Mucosa of gallbladder (tissue), 1 donor: ENCODE data around the gene RNH1. TPM values are rescaled to one million over a fixed set of nuclear protein-coding genes. Genes with fewer than 3 reads are reported as not detected.

Experiments
- DNase-seq: peaks from one replicate; pipeline ENCODE4 v3.0.0-alpha.2; 2020; ENCODE audit warnings: low spot score
- total RNA-seq: library from RNA; stranded (reverse); gene quantifications from one replicate; pipeline ENCODE4 v1.2.1, GENCODE V29; 2021
- donor health status: DM: no; HTN: no; CAD: no.

RNH1 gene
- 156 TPM for total RNA-seq

DNA sequence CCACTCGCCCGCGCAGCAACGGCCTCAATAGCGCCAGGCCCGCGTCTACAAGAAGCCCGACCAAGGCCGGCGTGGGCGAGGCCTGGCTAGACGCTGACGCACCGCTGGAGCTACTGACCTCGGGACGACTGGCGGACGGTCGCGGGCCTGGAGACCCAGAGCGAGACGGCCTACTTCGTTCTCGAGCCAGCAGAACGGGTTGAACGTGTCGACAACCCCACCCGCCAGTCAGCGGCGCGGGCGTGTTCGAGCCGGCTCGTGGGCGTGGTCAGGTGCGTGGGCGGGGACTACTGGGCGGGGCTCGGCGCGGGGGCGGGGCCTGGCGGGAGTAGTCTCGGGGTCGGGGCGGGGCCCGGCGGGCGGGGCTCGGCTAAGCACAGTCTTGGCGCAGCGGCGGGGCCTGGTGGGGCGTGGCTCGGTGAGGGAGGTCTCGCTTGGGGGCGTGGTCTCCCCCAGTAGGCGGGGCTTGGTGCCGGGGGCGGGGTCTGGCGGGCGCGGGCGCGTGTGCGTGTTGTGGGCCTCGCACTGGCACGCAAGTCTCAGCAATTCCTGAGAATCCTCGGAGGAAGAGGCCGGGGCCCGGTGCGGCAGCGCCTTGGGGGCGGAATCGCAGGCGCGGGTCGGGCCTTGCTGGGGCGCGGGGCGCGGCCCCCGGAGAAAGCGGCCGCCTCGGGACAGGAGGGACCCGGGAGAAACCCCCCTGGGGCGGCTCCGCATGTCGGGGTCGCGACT, at the start of gene RNH1:
TSS of gene RNH1 (minus strand) at position 248 of the 732 bp plus-strand sequence. CDS start 5,080 bp downstream, outside the sequence.
- peak; percentile 99 for DNase-seq

DNA sequence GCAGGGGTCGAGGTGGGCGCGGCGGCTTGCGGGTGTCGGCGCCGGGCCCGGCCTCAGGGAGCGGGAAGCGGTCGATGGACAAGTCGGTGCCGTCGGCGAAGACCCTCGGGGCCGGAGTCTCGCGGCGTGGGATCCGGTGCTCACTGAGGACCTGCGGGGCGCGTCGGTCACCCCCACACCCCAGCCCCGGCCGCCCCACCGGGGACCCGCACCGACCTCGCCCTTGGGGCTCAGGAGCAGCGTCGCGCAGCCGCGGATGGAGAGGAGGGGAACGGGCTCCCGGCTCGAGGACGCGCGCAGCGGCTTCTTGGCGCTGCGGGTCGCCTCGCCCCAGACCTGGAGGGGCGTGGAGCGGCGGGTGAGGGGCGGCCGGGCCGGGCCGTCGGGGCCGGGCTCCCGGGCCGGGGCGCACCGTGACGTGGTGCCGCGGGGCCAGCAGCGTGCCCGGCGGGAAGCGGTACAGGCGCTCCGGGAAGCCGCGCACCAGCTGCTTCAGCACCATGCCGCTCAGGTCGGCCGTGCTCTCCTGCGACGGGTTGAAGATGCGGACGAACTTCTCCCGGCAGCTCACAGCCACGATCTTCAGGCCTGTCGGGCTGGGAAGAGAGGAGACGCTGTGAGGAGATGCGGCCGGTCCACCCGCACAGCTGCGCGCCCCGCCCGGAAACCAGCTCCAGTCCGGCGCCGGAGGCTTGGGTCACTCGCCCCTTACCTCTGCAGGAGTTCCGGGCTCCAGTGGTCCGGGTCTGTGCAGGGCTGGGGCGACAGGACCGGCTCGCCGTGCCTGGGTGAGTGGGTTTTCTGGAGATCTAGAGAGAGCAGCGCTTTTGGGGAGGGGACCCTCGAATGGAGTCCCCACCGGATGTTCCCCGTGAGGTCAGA, 49.0 kb upstream of the RNH1 start:
- DNase-seq, result no peak

DNA sequence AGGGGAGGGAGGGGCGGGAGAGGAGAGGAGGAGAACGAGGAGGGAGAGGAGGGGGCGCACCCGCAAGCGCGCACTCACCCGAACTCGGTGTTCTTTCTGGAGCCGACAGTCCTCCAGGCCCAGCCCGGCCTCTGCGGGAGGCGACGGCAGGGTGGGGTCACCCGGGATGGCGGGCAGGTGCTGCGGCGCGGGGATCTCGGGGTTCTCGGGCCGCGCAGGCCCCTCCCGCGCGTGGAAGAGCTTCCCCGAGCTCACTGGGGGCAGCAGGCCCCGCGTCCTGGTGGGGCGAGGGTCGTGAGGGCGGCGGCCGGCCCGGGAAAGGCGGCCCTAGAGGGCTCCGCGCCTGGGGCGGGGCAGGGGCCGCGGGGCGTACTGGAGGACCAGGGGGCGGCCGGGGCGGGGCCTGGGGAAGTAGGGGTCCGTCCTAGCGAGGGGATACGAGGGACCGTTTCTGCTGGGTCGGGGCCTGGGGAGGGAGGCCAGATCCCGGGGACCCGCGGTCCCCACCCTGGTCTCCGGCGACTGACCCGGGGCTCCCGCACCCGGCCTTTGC, 48.3 kb upstream of the RNH1 start:
- DNase-seq, result no peak

DNA sequence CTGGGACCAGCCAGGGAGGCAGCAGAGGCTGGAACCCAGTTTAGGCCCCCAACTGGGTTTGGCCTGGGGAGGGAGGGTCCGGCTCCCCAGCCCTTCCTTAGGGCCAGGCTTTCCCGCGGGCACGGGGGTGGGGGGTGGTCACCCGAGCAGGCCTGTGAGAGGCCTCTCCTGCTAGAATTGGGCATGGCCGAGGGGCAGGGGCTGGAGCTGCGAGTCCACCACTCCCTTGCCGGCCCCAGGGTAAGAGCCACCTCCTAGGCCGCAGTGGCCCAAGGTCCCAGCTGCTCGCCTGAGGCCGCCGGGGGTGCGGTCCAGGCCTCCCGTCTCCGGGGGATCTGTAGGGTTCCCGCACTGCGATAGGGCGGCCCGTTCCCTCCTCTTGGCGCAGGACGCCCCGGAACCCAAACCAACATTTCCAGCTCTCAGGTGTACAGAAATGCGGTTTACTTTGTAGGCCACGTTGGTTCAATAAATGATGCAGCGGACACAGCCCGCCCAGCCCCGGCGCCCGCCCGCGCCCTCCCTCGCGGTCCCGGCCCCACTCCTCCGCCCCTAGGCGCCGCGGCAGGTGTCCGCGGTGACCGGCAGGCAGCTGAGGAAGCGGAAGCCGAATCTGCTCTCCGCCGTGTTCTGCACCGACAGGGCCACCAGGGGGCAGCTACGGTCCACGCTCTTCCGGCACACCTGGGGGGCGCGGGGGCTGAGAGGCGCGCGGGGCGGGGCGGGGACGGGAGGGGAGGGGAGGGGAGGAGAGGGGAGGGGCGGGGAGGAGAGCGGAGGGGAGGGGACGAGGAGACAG, 47.6 kb upstream of the RNH1 start:
- DNase-seq, result peak; percentile 69

DNA sequence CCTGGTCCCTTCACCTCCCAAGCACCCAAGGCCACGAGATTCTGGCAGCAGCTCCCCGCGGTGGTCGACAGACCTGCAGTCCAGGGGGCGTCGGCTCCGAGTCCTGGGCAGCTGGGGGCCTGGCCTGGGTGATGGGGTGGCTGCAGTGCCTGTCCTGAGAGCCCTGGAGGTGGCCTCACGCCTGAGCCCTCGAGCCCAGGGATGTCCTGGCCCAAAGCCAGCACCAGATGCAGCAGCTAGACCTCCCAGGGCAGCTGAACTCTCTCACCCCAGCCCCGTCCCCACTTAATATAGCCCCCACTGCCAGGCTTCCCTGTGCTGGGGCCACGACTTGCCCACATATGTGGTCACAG, 46.9 kb upstream of the RNH1 start:
- no peak for DNase-seq

DNA sequence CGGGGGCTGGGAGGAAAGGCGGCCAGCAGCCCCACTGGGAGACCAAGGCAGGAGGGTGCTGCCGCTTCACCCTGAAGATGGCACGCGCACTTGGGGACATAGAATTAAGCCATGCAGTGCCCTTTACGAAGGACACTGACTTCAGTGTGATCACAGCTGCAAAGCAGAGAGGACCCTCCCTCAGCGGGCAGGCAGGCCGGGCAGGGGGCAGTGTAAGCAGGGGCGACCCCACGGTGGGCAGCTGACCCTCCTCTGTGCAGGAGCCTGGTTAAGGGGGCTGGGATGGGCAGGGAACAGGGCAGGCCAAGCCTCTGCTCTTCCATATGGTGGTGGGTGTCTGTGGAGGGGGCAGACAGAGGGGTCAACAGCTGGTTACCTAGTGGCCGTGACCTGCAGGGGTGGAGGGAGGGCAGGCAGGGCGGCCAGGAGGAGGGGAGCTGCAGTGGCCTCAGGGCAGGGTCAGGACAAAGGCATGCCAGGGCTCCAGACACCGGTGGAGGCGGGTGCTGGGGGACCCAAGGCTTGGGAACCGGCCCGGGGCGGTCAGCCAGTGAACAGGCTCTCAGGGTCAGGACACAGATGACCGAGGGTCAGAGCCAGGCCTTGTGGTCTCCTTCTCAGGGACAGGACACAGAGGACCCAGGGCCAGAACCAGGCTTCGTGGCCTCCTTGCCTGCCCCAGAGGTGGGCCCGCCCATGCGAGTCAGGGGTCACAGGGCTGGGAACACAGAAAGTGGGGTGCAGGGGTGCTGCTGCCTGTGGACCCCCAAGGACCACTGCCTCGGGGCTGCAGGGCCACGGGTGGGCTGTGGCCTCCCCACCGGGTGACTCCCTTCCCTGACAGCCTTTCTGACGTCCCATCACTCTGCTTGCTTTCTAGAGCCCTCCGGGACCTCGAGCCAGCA, 46.3 kb upstream of the RNH1 start:
- DNase-seq, result no peak

DNA sequence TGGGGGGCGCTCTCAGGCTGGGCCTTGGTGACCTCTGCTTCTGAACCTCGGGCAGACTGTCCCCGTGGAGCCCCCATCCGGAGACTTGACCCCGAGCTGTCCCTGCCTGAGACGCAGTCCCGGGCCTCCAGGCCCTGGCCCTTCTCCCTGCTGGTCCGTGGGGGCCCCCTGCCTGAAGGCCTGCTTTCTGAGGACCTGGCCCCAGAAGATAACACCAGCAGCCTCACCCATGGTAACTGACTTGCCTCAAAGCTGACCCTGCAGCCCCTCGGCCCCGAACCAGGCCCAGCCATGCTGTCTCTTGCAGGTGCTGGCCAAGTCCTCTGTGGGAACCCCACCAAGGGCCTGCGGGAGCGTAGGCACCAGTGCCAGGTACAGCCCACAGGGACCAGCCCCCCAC, 44.6 kb upstream of the RNH1 start:
- no peak for DNase-seq

DNA sequence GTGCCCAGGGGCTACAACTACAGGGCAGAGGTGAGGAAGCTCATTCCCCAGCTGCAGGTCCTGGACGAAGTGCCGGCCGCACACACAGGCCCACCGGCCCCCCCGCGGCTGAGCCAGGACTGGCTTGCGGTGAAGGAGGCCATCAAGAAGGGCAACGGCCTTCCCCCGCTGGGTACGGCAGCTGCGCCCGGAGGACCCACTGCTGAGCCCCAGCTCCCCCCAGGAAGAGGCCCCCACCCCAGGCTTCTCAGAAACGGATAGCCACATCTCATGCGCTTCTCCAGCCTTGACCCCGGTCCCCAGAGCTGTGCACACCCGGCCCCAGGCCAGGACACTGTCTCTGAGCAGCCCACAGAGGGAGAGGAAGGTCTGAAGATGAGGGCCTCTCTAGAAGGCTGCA, 44.1 kb upstream of the RNH1 start:
- DNase-seq, result no peak

DNA sequence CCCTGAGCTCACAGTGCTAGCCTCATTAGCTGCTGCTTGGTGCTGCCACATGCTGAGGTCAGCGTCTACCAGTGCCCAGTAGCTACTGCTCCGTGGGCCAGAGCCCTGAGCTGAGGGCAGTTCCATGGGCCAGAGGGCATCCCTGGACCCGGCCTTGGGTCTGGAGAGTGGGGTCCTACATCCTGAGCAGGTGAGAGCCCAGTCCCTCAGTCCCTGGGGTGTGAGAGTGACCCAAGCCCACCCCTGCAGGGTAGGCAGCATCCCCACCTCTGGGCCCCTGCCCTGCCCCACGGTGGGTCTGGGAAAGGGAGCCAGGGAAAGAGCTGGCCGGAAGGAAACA, 43.7 kb upstream of the RNH1 start:
- no peak for DNase-seq

DNA sequence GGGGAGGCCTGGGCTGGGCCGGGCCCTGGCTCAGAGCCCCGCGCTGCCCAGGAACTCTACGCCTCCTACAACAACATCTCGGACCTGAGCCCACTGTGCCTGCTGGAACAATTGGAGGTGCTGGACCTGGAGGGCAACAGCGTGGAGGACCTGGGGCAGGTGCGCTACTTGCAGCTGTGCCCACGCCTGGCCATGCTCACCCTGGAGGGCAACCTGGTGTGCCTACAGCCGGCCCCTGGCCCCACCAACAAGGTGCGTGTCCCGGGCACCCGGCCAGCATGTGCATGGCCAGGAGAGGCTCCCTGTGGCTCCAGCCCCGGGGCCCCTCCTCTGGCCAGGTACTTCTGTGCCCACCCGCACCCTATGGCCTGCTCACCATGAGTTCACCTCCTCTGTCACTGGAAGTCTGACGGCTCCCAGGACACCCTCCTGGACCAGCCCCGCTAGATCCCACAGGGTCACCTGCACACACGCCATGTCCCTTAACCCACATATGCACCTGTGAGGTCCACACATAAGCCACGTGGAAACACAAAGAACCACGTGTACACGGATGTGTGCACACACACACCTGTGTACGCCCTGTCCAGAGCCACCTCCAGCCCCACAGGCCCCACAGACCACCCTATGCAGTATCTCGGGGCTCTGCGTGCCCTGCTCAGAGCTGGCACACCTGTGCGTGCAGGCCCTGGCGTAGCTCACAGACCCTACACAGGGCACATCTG, 43.1 kb upstream of the RNH1 start:
- no peak for DNase-seq

DNA sequence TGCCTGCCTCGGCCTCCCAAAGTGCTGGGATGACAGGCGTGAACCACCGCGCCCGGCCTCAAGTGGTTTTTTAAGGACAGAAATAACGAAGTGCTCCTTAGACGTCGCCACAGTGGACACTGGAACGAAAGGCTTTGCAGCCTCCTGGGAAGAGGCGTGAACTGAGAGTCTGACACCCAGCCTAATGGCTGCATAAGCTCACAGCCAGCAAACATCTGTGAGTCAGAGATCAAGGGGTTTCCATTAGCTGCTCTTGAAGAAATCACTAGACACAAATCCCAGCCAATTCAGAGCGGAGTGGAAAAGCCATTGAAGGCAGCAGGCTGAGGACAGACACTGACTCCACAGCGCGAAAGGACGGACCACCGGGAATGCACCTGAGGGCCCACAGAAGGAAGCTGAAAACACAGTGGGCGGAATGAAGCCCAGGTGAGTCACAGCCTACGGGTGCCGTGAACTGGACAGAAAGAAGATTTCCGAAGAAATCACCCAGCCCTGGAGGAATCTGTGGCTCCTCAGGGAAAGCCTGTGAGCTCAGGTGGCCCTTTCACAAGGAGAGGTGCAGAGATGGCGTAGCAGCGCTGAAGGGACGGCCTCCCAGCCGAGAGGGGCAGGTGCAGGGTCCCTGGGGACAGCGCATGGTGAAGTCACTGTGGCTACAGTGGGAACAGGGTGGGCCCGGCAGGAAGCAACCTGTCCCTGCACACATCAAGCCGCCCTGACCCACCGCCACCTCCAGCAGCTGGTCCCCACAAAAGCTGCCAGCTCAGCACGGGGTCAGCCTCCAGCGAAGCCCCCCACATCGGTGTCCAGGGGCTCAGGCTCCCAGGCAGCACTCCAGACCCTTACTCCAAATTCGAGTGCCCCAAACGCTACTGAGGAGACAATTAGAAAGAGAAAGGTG, 41.9 kb upstream of the RNH1 start:
- no peak for DNase-seq

DNA sequence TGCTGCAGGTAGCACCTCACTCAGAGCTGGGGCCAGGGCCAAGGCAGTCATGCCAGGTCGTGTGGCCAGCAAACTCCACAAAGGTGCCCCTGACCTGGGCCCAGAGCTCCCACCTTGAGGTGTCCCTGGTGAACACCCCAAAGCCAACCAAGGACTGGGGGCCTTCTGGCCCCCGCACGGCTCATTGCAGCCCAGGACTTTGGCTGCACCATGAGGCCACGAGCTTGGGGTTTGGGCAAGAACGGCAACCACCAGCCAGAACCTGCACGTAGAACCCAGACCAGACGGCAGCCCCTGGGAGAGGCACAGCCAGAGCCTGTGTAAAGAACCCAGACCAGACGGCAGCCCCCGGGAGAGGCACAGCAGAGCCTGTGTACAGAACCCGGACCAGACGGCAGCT, 38.1 kb upstream of the RNH1 start:
- DNase-seq, result no peak

DNA sequence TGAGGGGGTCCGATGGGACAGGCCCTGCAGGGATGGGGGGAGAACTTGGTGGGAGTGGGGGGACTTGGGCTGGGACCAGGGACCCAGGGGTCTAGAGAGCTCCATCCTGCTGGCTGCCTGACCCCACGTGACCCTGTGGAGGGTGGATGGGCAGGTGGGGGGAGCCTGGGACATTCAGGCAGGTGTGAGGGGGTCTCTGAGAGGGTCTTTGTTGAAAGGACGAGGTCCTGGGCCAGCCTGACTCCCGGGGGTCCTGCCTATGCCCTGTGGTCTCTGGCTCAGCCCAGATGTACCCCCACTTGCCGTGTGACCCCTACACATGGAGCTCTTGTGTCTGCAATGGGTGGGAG, 37.8 kb upstream of the RNH1 start:
- no peak for DNase-seq

DNA sequence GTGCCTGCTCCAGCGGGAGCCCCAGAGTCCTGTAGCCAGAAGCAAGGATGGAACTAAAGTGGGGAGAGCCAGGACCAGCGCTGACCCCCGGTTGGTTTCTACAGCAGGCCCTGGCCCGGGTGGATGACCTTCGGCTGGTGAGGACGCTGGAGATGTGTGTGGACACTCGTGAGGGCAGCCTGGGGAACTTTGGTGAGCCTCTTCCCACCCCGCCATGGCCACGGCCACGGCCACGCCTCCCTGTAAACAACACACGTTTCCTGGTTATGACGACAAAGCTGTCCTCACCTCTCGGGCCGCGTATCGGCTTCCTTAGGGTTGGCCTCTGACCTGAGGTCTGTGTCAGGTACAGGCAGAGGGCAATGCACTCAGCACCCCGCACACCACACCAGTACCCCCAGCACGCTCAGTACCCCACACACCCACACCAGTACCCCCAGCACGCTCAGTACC, 34.4 kb upstream of the RNH1 start:
- DNase-seq, result no peak

DNA sequence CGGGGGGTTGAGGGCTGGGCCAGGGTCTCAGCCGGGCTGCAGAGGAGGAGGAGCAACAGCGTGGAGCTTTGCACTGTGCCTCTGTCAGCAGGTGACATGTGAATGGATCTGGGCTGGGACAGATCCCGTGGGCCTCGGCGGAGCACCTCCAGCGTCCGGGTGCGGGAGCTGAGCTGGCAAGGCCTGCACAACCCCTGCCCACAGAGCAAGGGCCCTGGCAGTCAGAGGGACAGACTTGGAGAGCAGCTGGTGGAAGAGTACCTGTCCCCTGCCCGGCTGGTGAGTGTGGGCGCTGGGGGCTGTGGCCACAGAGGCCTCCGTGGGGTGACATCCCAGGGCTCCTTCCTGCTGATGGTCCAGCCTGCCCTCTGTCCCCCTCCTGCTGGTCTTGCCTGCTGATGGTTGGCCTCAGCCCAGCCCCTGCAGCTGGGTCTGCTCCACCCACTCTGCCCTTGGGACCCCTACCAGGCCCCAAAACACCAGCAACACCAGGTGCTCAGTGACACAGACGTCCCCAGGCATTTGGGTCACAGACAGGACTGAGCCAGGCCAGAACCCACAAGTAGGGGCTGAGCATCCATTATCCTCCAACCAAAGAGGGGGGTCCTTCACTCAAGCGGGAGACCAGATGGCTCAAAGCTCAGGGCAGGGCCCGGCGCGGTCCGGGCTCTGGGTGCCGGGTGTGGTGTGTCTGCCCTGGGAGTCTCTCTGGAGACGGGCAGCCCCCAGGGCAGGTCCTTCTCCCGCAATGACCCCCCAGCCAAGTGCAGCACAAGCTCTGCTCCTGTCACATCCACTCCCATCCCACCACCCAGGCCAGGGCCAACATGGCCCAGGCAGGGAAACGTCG, 33.8 kb upstream of the RNH1 start:
- no peak for DNase-seq

DNA sequence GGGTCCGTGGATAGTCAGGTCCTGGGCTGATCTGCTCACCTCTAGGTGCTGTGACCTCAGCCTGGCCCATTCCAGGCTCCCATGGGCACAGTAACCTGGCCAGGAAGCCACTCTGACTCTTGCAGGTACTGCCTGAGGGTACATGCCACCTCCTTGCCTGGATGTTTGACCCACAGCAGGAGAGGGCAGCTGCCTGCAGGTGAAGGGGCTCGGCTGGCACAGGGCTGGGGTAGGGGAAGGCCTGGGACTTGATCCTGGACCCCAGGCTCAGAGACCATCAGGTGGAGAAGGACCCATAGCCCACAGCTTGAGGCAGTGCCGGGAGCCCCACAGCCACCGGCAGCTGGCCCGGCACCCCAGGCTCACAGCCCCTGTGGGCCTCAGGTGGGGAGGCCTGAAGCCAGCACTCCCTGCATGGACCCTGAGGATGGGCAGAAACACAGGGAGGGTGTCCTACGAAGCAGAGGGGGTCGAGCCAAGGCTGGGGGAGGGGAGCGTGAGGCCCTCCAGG, 33.0 kb upstream of the RNH1 start:
- no peak for DNase-seq

DNA sequence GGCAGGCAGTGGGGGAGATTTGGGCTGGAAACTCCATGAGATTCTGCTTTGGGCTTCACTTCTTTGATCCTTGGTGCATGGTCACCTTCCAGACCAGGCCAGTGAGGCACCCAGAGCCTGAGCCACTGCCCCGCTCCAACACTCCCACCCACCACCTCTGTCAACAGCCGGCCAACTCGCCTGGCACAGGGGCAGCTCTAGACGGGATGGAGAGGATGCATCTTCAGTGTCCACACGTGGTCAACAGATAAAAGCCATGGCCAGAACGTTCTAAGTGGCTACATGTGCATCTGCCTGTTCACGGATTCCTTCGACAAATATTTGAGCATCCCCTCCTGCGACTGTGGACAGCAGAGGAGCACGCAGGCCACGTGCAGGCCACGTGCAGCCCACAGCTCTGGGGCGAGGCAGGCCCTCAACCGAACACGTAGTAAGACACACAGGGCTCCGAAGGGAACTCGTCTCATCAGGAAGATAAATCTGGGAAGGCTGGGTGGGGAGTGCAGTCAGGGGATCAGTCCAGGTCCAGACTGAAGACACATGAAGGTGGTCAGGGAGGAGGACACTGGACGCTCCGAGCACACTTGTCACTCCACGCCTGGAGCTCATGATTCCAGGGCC, 31.5 kb upstream of the RNH1 start:
- DNase-seq, result no peak
